ENCODE results near the gene BNIP2.
"Not testable (repeated sequence)": the region's sequence is repeated elsewhere in the genome, so short reads cannot be mapped to it uniquely, and the experiment has no call there.

The BNIP2 gene

DNA sequence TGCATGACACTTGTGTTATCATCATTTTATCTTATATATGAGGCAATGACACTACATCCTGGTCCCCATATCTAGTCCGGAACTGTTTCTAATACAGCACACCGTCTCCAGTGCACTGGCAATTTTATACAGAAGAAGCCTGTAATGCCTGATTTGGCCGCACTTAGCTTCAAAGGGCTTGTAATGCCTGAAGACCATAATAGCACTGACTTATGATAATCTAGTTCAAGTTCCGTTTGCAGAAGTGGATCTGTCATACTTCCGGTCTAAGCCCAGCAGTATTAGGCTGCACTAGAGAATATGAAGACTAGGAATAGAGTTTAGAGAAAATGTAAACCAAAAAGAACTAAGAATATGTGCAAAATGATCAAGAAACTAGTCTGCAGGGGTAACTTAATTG lies 1.3 kb downstream of the BNIP2 start:
- DNase-seq: no peak

DNA sequence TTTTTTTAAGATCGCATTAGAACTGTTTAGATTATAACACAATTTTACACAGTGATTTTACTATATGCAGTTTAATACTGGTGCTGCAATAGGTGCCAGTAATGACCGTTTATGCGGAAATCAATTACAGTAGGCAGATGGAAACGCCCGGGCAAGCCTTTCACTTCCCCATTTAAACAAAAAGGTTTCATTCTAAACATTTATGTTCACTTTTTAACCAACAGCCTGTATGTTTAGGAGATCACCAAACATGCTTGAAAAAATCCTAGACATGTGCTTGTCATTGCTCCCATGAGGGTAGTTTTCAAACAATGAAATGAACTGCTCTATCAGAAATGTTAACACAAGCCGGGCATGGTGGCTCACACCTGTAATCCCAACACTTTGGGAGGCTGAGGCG lies 2.7 kb downstream of the BNIP2 start:
- no peak for DNase-seq

- DNase-seq: no peak
Observed at GRCh38 chr15:59685737-59686297, 3.3 kb downstream of the BNIP2 start.

- no peak for DNase-seq
Observed at GRCh38 chr15:59680870-59681269, 8.2 kb downstream of the BNIP2 start.

DNA sequence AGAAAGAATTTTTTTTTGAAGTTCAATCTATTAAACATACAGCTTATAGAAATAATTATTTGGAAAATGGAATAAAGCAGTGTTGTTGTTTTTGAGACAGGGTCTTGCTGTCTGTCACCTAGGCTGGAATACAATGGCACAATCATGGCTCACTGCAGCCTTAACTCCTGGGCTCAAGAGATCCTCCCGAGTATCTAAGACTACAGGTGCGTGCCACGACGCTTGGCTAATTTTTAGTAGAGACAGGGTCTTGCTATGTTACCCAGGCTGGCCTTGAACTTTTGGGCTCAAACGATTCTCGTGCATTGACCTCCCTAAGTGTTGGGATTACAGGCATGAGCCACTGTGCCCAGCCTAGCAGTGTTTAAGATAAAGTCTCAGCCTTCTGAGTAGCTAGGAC lies 8.8 kb downstream of the BNIP2 start:
- no peak for DNase-seq

GRCh38 chr15:59678620-59679019 lies 10.5 kb downstream of the BNIP2 start:
- no peak for DNase-seq

DNA sequence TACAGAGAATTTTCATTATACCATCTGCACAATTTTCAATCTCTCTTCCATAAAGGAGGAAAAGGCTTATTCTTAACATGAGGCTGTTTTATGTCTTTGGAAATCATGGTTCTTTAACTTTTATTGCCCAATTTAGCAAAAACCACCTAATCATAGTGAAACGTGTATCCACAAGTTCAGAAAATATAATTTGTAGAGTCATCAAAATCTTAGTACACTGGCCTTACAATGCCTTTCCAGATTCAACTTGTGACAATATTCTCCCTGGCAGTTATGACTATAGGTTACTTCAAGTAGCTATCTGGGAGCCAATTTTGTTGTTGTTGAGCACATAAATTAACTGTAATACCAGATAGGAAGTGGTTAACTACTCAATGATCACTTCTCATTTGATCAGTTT lies 10.9 kb downstream of the BNIP2 start:
- no peak for DNase-seq

GRCh38 chr15:59676565-59676964 lies 12.6 kb downstream of the BNIP2 start:
- no peak for DNase-seq

DNA sequence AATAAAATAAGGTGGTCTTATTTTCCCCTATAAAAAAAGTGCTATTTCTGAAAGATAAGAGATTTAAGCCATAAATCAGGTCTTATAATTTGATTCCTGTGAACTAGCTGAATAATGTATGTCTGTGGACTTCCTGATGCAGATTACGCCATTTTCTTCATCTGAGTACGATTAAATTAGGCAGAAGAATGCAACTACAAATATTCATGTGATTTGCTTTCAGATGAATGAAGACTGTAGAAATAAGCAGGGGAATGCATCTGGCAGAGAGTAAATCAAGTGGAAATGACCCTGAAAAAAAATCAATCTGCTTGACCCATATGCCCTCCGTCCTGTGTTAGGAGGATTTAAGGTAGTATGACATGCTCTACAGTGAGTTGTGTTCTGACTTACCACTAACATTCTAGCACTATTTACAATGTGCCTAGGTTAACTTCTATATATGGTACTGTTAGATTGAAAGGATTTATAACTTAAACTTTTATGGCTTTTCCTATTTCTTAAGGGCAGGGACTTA lies 14.7 kb downstream of the BNIP2 start:
- DNase-seq: no peak

- DNase-seq: no peak
Observed at GRCh38 chr15:59668556-59668955, 20.6 kb downstream of the BNIP2 start.

- DNase-seq: no peak
Observed at GRCh38 chr15:59662260-59662659, 26.9 kb downstream of the BNIP2 start.

DNA sequence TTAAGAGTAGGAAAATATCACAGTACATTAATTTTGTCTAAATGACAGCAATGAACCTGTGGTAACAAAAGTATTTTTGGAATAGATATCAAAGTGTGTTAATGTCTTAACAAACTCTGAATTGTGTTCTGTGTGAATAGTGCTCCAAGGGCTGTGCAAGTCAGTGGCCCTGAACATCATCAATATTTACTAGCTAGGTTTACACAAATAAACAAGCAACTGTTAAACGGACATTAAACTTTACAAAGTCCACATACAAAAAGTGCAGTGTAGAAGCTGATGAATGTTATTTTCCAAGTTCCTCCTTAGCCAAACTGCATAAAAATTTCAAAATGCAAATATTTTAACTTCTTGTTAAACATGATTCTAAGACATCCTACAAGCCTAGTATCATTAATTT lies 29.8 kb downstream of the BNIP2 start:
- no peak for DNase-seq

- DNase-seq: peak in 2 of 14 donors; percentile 12 to 33
Observed at GRCh38 chr15:59657635-59658125, 31.4 kb downstream of the BNIP2 start.

- peak; percentile 39 to 95 (median 88) for DNase-seq
Observed at GRCh38 chr15:59656897-59657634, 32.1 kb downstream of the BNIP2 start, which contains the start of gene GTF2A2. GTF2A2 (minus strand) TSS chr15:59657515; CDS start chr15:59652277, 5,238 bp downstream.

DNA sequence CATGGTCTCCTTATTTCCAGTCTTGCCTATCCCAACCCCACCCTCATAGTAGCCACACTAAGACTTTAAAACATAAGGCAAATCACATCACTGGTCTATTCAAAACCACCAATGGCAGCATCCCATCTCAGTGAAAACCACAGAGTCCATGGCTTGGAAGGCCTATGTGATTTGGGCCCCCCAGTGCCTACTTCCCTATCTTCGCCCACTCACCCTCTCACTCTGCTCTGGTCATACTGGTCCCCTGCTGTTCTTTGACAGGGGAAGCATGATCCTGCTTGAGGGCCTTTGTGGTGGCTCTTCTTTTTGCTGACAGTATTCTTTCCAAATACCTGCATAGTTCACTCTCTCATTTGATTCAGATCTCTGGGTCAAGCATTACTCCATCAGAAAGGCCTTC lies 35.1 kb downstream of the BNIP2 start:
- DNase-seq: no peak

GRCh38 chr15:59649603-59650002 lies 39.5 kb downstream of the BNIP2 start:
- DNase-seq: no peak

DNA sequence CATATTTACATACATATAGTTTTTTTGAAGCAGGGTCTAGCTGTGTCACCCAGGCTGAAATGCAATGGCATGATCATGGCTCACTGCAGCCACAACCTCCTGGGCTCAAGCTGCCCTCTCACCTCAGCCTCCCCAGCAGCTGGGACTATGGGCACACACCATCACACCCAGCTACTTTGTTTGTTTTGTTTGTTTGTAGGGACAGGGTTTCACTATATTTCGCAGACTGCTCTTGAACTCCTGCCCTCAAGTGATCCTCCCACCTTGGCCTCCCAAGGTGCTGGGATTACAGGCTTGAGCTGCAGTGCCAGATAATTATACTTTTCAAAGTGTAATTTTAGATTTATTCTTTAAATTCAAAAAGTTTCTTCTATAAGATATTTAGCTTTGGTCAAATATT lies 42.0 kb downstream of the BNIP2 start:
- no peak for DNase-seq

GRCh38 chr15:59646277-59646676 lies 42.8 kb downstream of the BNIP2 start:
- DNase-seq: no peak

DNA sequence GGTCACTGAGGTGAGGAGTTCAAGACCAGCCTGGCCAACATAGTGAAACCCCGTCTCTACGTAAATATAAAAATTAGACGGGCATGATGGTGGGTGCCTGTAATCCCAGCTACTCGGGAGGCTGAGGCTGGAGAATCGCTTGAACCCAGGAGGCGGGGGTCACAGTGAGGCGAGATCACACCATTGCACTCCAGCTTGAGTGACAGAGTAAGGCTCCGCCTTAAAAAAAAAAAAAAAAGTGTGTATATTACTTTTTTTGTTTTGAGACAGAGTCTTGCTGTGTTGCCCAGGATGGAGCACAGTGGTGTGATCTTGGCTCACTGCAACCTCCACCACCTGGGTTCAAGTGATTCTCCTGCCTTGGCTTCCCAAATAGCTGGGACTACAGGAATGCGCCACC lies 43.3 kb downstream of the BNIP2 start:
- not testable (repeated sequence) for DNase-seq

DNA sequence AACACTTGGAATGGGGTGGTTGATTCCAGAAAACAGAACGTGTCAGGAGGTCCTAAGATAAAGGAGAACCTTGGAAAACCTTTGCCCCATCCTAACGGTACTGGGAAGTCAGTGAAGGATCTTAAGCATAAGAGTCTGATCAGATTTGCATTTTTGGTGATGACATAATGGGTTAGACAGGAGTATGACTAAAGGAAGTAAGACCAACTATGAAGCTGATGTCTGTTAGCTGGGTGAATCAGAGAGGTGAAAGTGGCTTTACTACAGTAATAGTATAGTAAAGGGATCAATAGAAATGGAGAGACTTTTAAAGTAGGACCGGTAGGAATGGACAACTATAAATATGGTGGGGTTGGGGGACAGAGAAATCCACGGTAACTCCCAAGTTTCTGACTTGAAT lies 44.4 kb downstream of the BNIP2 start:
- DNase-seq: no peak

GRCh38 chr15:59642351-59642750 lies 46.8 kb downstream of the BNIP2 start:
- no peak for DNase-seq

DNA sequence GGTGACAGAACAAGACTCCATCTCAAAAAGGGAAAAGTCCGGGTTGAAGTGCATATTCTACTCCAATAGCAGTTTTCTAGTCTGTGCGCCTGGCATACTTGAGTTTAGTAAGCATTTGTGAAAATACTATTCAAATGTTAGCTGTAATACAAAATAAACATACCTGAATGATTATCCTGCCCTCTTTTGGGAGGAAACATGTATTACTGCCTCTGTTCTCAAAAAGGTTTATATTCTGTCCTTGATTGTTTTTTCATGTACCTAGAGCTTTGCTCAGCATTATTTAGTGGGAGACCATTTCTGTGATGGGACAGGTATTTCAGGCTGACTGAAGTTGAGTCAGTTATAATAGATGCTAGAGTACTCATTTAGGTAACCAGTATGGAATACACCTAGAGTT lies 51.6 kb downstream of the BNIP2 start:
- DNase-seq: not testable (repeated sequence)

- DNase-seq: no peak
Observed at GRCh38 chr15:59636184-59636583, 52.9 kb downstream of the BNIP2 start.

DNA sequence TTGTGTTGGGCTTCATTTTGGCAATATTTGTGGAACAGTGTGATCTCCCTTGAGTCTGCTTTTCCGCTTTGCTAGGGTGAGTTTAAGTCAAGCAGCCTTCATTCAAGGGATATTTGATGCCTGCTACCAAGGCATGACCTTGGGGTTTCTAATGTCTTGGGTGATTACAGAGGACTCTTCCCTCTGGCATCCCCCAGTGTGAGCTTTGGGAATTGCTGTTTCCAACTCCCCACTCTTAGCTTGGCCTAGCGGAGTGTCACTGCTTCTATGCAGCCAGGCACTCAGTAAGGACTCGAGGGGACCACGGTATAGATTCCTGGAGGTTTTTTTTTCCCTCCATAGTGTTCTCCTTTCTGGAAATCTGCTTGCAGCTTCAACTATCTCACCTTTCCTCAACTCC lies 56.4 kb downstream of the BNIP2 start:
- no peak for DNase-seq

Data from C1 segment of cervical spinal cord (tissue), 14 donors.